Mucosa of descending colon (tissue), 3 donors: ENCODE results near the gene AQP10. TPM values are rescaled to one million over a fixed set of nuclear protein-coding genes. Genes with fewer than 3 reads are reported as not detected.
"Not testable (repeated sequence)": the region's sequence is repeated elsewhere in the genome, so short reads cannot be mapped to it uniquely, and the experiment has no call there.

Source experiments
- ATAC-seq: fragments of 200-7000 bp; cut with Tn5 transposase; one replicate; pipeline ENCODE4 v1.9.1; 2020; ENCODE audit warnings: mild to moderate bottlenecking, moderate library complexity
- DNase-seq, 3 donors: peaks; one replicate each; pipeline ENCODE4 v3.0.0-alpha.2; 2020
- H3K36me3 ChIP-seq: fragments of 200-600 bp; one replicate; pipeline ENCODE4 v1.8.0; 2021; ENCODE audit warnings: low read depth, mild to moderate bottlenecking
- H3K4me1 ChIP-seq: fragments of 200-600 bp; one replicate; pipeline ENCODE4 v1.8.0; 2021; ENCODE audit warnings: low read depth, mild to moderate bottlenecking
- H3K4me3 ChIP-seq: fragments of 200-600 bp; one replicate; pipeline ENCODE4 v1.8.0; 2021; ENCODE audit warnings: mild to moderate bottlenecking
- H3K9me3 ChIP-seq: fragments of 200-600 bp; one replicate; pipeline ENCODE4 v1.8.0; 2021; ENCODE audit warnings: mild to moderate bottlenecking
- CTCF ChIP-seq: fragments of 200-600 bp; IDR thresholded peaks from one replicate; pipeline ENCODE4 v1.8.0; 2022; ENCODE audit warnings: antibody characterized with exemption, mild to moderate bottlenecking
- intact Hi-C, 2 donors: fragments of 100-400 bp; cut with DNase I in 1 of 2; cut with micrococcal nuclease in 1 of 2; formaldehyde crosslinking; loops; one replicate each; pipeline versions ENCODE4 v1.11.0 to v1.11.1; 2022; cut with DNase I, micrococcal nuclease
- total RNA-seq, 3 donors: library from RNA; stranded (reverse); fragmentation: NEBNext Ultra II Directional in 2 of 3; extraction: Animal tissue kit (Norgen Biotek cat#: 25700) in 2 of 3; gene quantifications; one replicate each; pipeline versions ENCODE4 v1.2.1 to v1.2.4, GENCODE V29; 2021 to 2023
- donor health status: DM: no; HTN: no; CAD: no; lungs with moderate emphysema.
- donor health status: DM: no; HTN: no; CAD: no.
- donor health status: DM: no; HTN: yes; CAD: no.

AQP10 gene
- total RNA-seq, 3 donors from 2014 or later: not detected

DNA sequence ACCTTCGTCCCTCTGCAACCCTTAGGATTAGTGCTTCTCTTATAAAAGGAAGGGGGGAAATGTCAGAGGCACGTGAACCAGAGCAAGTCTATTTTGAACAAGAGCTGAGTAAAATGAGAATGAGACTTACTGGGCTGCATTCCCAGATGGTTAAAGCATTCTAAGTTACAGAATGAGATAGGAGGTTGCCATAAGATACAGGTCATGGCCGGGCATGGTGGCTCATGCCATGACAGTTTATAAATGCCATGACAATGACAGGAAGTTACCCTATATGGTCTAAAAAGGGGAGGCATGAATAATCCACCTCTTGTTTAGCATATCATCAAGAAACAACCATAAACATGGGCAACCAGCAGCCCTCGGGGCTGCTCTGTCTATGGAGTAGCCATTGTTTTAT, 2.5 kb upstream of the AQP10 start:
- Histone ChIP-seq H3K4me1 (no peaks in the 10 kb centered on the region), H3K4me3 (no peak overlapping the region), H3K36me3 (no peaks in the 10 kb centered on the region), H3K9me3 (peaks cover 7% of the 10 kb centered on the region)
- DNase-seq (no peak), ATAC-seq (no peak)
- no peak for TF ChIP-seq CTCF
- intact Hi-C loops: no loop called here

- DNase-seq, H3K4me3 ChIP-seq, H3K9me3 ChIP-seq, ATAC-seq, H3K36me3 ChIP-seq, intact Hi-C loops: not testable (repeated sequence)
- peaks cover 13% of the 10 kb centered on the region for H3K4me1 ChIP-seq
These were observed 679 bp downstream of the AQP10 start for GRCh38 chr1:154321609-154321934.

GRCh38 chr1:154323493-154323892, 2.6 kb downstream of the AQP10 start:
- intact Hi-C loops: no loop called here
- TF ChIP-seq CTCF: no peak
- Histone ChIP-seq H3K4me3 (no peak overlapping the region), H3K4me1 (peaks cover 27% of the 10 kb centered on the region), H3K36me3 (no peaks in the 10 kb centered on the region), H3K9me3 (no peaks in the 10 kb centered on the region)
- no peak for ATAC-seq
- DNase-seq: no peak

GRCh38 chr1:154324241-154324640, 3.3 kb downstream of the AQP10 start:
- Histone ChIP-seq H3K4me1 (peaks cover 31% of the 10 kb centered on the region), H3K9me3 (no peaks in the 10 kb centered on the region), H3K36me3 (no peaks in the 10 kb centered on the region), H3K4me3 (no peak overlapping the region)
- no peak for TF ChIP-seq CTCF
- DNase-seq (no peak), ATAC-seq (no peak)
- intact Hi-C loops: no loop called here

DNA sequence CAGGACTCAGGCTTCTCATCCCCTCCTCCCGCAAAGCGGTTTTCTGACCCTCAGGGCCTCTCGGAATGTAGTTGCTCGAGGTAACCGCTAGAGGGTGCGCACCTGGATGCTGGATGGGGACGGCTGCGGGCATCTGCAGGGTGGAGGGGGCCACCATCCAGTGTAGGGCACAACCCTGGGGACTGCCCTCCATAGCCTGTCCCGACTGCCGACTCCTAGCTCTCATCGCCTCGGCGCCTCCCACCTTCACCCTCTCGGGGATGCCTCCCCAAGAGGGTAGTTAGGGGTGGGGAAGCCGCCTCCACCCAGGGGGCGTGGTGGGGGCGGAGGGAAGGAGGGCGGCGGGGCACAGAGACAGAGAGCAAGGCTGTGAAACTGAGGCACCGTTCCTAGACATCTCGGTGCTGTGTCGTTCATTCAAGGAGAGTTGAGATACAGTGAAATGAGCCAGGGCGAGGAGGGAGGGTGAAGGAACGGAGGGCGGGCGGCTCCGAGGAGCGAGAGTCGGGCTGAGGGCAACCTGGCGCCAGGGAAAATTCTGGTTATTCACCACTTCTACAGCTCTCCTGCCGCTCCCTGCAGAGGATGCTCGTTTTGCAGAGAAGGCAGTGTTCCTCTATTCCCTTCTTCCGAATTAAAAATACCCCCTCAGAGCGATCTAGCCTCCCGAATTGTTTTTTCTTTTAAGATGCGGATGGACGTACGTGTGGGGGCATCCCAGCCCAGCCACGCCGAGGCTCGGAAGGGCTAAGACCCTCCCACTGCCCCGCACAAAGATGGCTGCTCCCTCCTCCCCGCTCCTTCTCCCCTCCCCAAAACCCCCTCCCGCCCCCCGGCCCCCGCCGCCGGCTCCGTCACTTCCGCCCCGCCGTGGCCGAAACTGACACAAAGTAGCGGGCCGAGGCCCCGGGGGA, 4.0 kb downstream of the AQP10 start, which contains the start of gene ATP8B2:
Gene ATP8B2, plus strand, starts transcription at position 857 of the 914 bp plus-strand sequence. CDS start 2,617 bp downstream, outside the sequence.
- TF ChIP-seq CTCF: peak; percentile 80
- Histone ChIP-seq H3K4me3 (peak within 1 kb of the TSS; percentile 51), H3K9me3 (no peaks in the 10 kb centered on the region), H3K36me3 (no peaks in the 10 kb centered on the region), H3K4me1 (peaks cover 32% of the 10 kb centered on the region)
- peak; percentile 71 to 84 (median 74) for DNase-seq
- intact Hi-C loops: no loop called here
- ATAC-seq: peak; percentile 73
